Tibial nerve (tissue), 3 donors: Measurements from ENCODE around the gene TENT4A.

Experiments used
- EP300 ChIP-seq, 2 donors: sonication (generic); formaldehyde crosslinking; IDR thresholded peaks; one replicate each; pipeline ENCODE4 v1.6.1; 2017; ENCODE audit warnings: antibody characterized with exemption in 2 of 2, mild to moderate bottlenecking in 1 of 2
- POLR2A ChIP-seq, 2 donors: fragments of 450-650 bp; IDR thresholded peaks; one replicate each; pipeline ENCODE4 v1.6.1; 2017; ENCODE audit warnings: antibody characterized with exemption in 2 of 2, mild to moderate bottlenecking in 2 of 2, moderate library complexity in 2 of 2

- no peak for TF ChIP-seq POLR2A (IDR thresholded peaks at IDR 0.05)
- no peak for TF ChIP-seq EP300 (IDR thresholded peaks at IDR 0.05)
Measured at GRCh38 chr5:6681682-6682081, 31.6 kb upstream of the TENT4A start.
